Neuronal stem cell (in vitro differentiated cells): Measurements from ENCODE around the gene C19orf47.

Experiments
- DNase-seq: peaks from one replicate; pipeline ENCODE4 v3.0.0-alpha.2; 2013; ENCODE audit warnings: low spot score
- H2AFZ ChIP-seq: one replicate; pipeline ENCODE4 v1.6.1; 2013; ENCODE audit warnings: mild to moderate bottlenecking, low read length, inconsistent platforms
- H2AK5ac ChIP-seq: 2 replicates; pipeline ENCODE4 v1.6.1; 2013; ENCODE audit warnings: low read depth, mild to moderate bottlenecking, inconsistent platforms, low read length, moderate library complexity, mixed read lengths
- H2BK120ac ChIP-seq: 2 replicates; pipeline ENCODE4 v1.6.1; 2013; ENCODE audit warnings: low read depth, mild to moderate bottlenecking, inconsistent platforms, low read length, moderate library complexity, mixed read lengths
- H2BK12ac ChIP-seq: one replicate; pipeline ENCODE4 v1.6.1; 2013; ENCODE audit warnings: low read length, inconsistent platforms
- H2BK15ac ChIP-seq: 2 replicates; pipeline ENCODE4 v1.6.1; 2013; ENCODE audit warnings: mild to moderate bottlenecking, low read length, inconsistent platforms, mixed read lengths
- H2BK5ac ChIP-seq: one replicate; pipeline ENCODE4 v1.6.1; 2013; ENCODE audit warnings: inconsistent platforms, mild to moderate bottlenecking, low read length, moderate library complexity
- H3K14ac ChIP-seq: one replicate; pipeline ENCODE4 v1.6.1; 2013; ENCODE audit warnings: low read length, inconsistent platforms
- H3K18ac ChIP-seq: 2 replicates; pipeline ENCODE4 v1.6.1; 2013; ENCODE audit warnings: low read length, inconsistent platforms
- H3K23ac ChIP-seq: 2 replicates; pipeline ENCODE4 v1.6.1; 2013; ENCODE audit warnings: low read depth, mild to moderate bottlenecking, mixed read lengths, low read length, inconsistent platforms; ENCODE audit not compliant: poor library complexity
- H3K27ac ChIP-seq: replicated peaks from 3 replicates; pipeline ENCODE4 v1.5.1; 2013; ENCODE audit warnings: low read length, inconsistent platforms
- H3K27me3 ChIP-seq, 3 experiments: 2 replicates each; pipeline ENCODE4 v1.6.1; 2013; ENCODE audit warnings: low read length in 3 of 3, mild to moderate bottlenecking in 2 of 3, inconsistent platforms in 1 of 3, low read depth in 1 of 3, mixed read lengths in 1 of 3, moderate library complexity in 1 of 3; ENCODE audit not compliant: control insufficient read depth in 3 of 3, insufficient read depth in 3 of 3
- H3K36me3 ChIP-seq, 2 donors: replicated peaks in 1 of 2; 2 replicates each; pipeline ENCODE4 v1.6.1; 2013; ENCODE audit warnings: low read length in 2 of 2; ENCODE audit not compliant: control insufficient read depth in 2 of 2, insufficient read depth in 2 of 2
- H3K4ac ChIP-seq: 2 replicates; pipeline ENCODE4 v1.6.1; 2013; ENCODE audit warnings: inconsistent platforms, mild to moderate bottlenecking, low read length, moderate library complexity
- H3K4me1 ChIP-seq, 2 donors: 1 replicate in 1 of 2; 2 replicates in 1 of 2; pipeline ENCODE4 v1.6.1; 2013; ENCODE audit warnings: low read length in 2 of 2, low read depth in 1 of 2; ENCODE audit not compliant: control insufficient read depth in 2 of 2, insufficient read depth in 1 of 2
- H3K4me2 ChIP-seq: one replicate; pipeline ENCODE4 v1.6.1; 2013; ENCODE audit warnings: mild to moderate bottlenecking, low read length, inconsistent platforms; ENCODE audit not compliant: insufficient read depth, poor library complexity, severe bottlenecking
- H3K4me3 ChIP-seq, 2 donors: 2 replicates each; pipeline ENCODE4 v1.5.1; 2013; ENCODE audit warnings: low read length in 2 of 2, mild to moderate bottlenecking in 2 of 2, inconsistent platforms in 1 of 2, moderate library complexity in 1 of 2
- H3K79me1 ChIP-seq: one replicate; pipeline ENCODE4 v1.6.1; 2013; ENCODE audit warnings: low read depth, mild to moderate bottlenecking, inconsistent platforms, low read length, moderate library complexity
- H3K9ac ChIP-seq: one replicate; pipeline ENCODE4 v1.6.1; 2013; ENCODE audit warnings: mild to moderate bottlenecking, low read depth, low read length, inconsistent platforms; ENCODE audit not compliant: poor library complexity
- H3K9me3 ChIP-seq, 2 donors: replicated peaks in 1 of 2; 2 replicates each; pipeline versions ENCODE3 to v1.6.1; 2013; ENCODE audit warnings: low read length in 2 of 2, mild to moderate bottlenecking in 2 of 2, inconsistent platforms in 1 of 2, low read depth in 1 of 2, mixed read lengths in 1 of 2, moderate library complexity in 1 of 2; ENCODE audit not compliant: control insufficient read depth in 2 of 2, insufficient read depth in 1 of 2
- H4K8ac ChIP-seq: one replicate; pipeline ENCODE4 v1.6.1; 2013; ENCODE audit warnings: low read depth, mild to moderate bottlenecking, inconsistent platforms, low read length, moderate library complexity
- H4K91ac ChIP-seq: one replicate; pipeline ENCODE4 v1.6.1; 2013; ENCODE audit warnings: low read length, low read depth, mild to moderate bottlenecking, inconsistent platforms; ENCODE audit not compliant: poor library complexity
- WGBS, 2 donors: extraction: QIAGEN DNeasy Blood & Tissue Kit; methylation state at CpG; one replicate each; pipeline ENCODE4 v1.1.7; 2013; ENCODE audit warnings: missing lambda C conversion rate in 2 of 2, mixed read lengths in 1 of 2; ENCODE audit not compliant: insufficient read length in 2 of 2, insufficient replicate concordance in 1 of 2; ENCODE audit errors: extremely low coverage in 2 of 2; 5-methylcytosine and 5-hydroxymethylcytosine counted together

The C19orf47 gene

DNA sequence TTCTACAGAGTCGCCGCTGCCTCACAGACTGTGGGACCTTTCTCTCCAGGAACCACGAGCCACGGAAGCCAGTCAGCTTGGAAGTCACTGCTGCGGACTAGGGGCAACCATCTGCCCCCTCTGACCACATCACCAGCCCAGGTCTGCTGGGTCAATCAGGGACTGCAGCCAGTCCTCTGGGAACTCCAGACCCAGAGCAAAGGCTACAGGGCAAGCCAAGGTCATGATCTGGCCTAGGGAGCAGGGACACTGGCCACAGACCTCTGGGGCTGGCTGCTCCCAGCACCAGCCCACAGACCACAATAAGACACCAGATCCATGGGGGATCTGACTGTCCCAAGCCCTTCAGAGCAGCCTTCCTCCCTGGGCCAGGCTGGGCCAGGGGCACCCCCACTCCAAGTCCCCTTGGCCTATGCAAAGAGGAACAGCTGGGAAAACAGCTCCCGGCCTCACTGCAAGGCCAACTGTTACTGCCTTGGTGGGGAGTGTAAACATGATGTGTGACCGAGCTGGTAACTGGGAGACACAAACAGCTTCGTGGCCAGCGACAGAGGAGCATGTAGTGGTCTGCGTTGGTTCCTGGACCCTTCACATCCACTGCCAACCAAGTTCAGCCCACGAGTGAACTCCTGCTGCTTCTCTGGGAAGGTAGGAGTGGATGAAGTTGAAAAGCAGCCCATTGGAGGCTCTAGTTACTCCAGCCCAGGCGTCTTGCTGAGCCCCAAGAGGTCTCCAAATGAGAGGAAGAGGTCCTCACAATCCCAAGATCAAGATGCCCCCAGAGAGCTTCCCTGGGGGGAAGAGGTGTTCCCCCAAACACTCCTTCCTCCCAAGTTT is 64.6 kb downstream of the C19orf47 start:
- H2BK12ac ChIP-seq, result no peak overlapping the region
- peak overlapping the region; percentile 85 for H3K4me2 ChIP-seq
- no peak overlapping the region for H4K91ac ChIP-seq
- no peak for DNase-seq
- H3K9me3 ChIP-seq, result no peaks in the 10 kb centered on the region
- no peak overlapping the region for H4K8ac ChIP-seq
- no peak overlapping the region for H2BK15ac ChIP-seq
- H3K23ac ChIP-seq, result no peak overlapping the region
- no peak overlapping the region for H3K9ac ChIP-seq
- peaks cover 21% of the 10 kb centered on the region for H3K79me1 ChIP-seq
- H3K27me3 ChIP-seq, result no peaks in the 10 kb centered on the region
- WGBS, 2 donors, result no CpG with 5 or more reads among the region's 12 CpGs
- no peak overlapping the region for H3K4ac ChIP-seq
- no peak overlapping the region for H3K14ac ChIP-seq
- no peak overlapping the region for H2BK5ac ChIP-seq
- peaks cover 4 to 13% of the 10 kb centered on the region in 2 donors for H3K36me3 ChIP-seq
- no peak overlapping the region for H3K18ac ChIP-seq
- peak overlapping the region; percentile 16 for H2AK5ac ChIP-seq
- H3K27ac ChIP-seq, result no peak overlapping the region
- peak overlapping the region; percentile 94 to 99 for H3K4me3 ChIP-seq
- H3K4me1 ChIP-seq, result peaks cover 8 to 13% of the 10 kb centered on the region in 2 donors
- no peak overlapping the region for H2AFZ ChIP-seq
- no peak overlapping the region for H2BK120ac ChIP-seq

DNA sequence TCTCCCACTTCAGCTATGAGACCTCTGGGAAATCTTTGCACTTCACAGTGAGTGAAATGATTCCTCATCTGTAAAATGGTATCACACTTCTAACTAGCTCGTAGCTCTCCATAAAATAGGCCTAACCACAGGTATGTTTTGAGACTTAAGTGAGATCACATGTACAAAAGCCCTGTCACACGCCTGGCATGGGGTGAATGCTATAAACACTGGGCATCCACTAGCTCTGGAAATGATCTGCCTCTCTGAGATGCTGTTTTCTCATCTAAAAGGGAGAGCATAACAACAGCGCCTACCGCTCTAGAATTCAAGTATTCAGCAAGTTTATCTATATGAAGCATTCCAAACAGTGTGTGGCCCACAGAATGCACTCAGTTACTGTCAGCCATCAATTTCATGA is 65.3 kb downstream of the C19orf47 start:
- no peak overlapping the region for H3K23ac ChIP-seq
- H3K14ac ChIP-seq, result no peak overlapping the region
- H4K91ac ChIP-seq, result no peak overlapping the region
- no peak overlapping the region for H2BK15ac ChIP-seq
- no peaks in the 10 kb centered on the region for H3K9me3 ChIP-seq
- H2BK120ac ChIP-seq, result no peak overlapping the region
- no peak overlapping the region for H2BK5ac ChIP-seq
- H3K4me3 ChIP-seq, result no peak overlapping the region
- H3K27me3 ChIP-seq, result no peaks in the 10 kb centered on the region
- no CpG with 5 or more reads among the region's 4 CpGs for WGBS, 2 donors
- no peak for DNase-seq
- H2AK5ac ChIP-seq, result no peak overlapping the region
- no peak overlapping the region for H3K4ac ChIP-seq
- no peak overlapping the region for H3K4me2 ChIP-seq
- no peak overlapping the region for H4K8ac ChIP-seq
- peaks cover 25% of the 10 kb centered on the region for H3K79me1 ChIP-seq
- H3K27ac ChIP-seq, result no peak overlapping the region
- H2AFZ ChIP-seq, result no peak overlapping the region
- no peak overlapping the region for H3K9ac ChIP-seq
- peaks cover 8 to 13% of the 10 kb centered on the region in 2 donors for H3K4me1 ChIP-seq
- H3K36me3 ChIP-seq, result peaks cover 4 to 13% of the 10 kb centered on the region in 2 donors
- H3K18ac ChIP-seq, result no peak overlapping the region
- no peak overlapping the region for H2BK12ac ChIP-seq

DNA sequence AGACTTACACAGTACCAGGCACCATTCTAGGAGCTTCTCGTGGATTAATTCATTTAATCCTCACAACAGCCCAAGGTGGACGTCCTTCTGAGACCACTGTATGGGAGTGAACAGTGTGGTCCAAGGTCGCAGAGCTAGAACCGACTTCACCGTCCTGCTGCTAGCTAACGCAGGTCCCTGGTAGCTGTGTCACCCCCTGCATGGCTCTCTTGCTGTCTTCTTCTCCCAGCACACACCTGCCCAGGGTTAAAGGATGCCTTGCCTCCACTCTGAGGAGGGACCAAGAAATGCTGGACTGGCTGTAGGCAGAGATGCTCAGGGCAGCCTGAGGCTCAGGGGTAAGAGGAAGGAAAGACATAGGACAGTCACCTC is 66.0 kb downstream of the C19orf47 start:
- H3K4me1 ChIP-seq, result peaks cover 8 to 13% of the 10 kb centered on the region in 2 donors
- H3K14ac ChIP-seq, result no peak overlapping the region
- H3K9me3 ChIP-seq, result no peaks in the 10 kb centered on the region
- H3K36me3 ChIP-seq, result peaks cover 4 to 13% of the 10 kb centered on the region in 2 donors
- no peak overlapping the region for H3K23ac ChIP-seq
- no peak overlapping the region for H3K27ac ChIP-seq
- H3K4me3 ChIP-seq, result no peak overlapping the region
- H3K79me1 ChIP-seq, result peaks cover 26% of the 10 kb centered on the region
- H2BK5ac ChIP-seq, result no peak overlapping the region
- H4K8ac ChIP-seq, result no peak overlapping the region
- H3K9ac ChIP-seq, result no peak overlapping the region
- no CpG with 5 or more reads among the region's 6 CpGs for WGBS, 2 donors
- DNase-seq, result no peak
- no peak overlapping the region for H2BK120ac ChIP-seq
- H2BK15ac ChIP-seq, result no peak overlapping the region
- no peak overlapping the region for H3K4ac ChIP-seq
- no peak overlapping the region for H3K18ac ChIP-seq
- no peaks in the 10 kb centered on the region for H3K27me3 ChIP-seq
- no peak overlapping the region for H2AK5ac ChIP-seq
- no peak overlapping the region for H2BK12ac ChIP-seq
- no peak overlapping the region for H3K4me2 ChIP-seq
- H2AFZ ChIP-seq, result no peak overlapping the region
- no peak overlapping the region for H4K91ac ChIP-seq

- Histone ChIP-seq H2AK5ac (no peak overlapping the region), H3K4me1 (peaks cover 8 to 13% of the 10 kb centered on the region in 2 donors), H3K23ac (no peak overlapping the region), H3K27me3 (no peaks in the 10 kb centered on the region), H3K18ac (no peak overlapping the region), H3K4me2 (no peak overlapping the region), H2BK5ac (no peak overlapping the region), H4K8ac (no peak overlapping the region), H2AFZ (no peak overlapping the region), H3K9ac (no peak overlapping the region), H2BK120ac (no peak overlapping the region), H2BK15ac (no peak overlapping the region), H3K4me3 (no peak overlapping the region), H3K4ac (no peak overlapping the region), H3K79me1 (peaks cover 26% of the 10 kb centered on the region), H3K27ac (no peak overlapping the region), H2BK12ac (no peak overlapping the region), H3K14ac (no peak overlapping the region), H3K9me3 (no peaks in the 10 kb centered on the region), H3K36me3 (peaks cover 4 to 13% of the 10 kb centered on the region in 2 donors), H4K91ac (no peak overlapping the region)
- WGBS, 2 donors, result no CpG with 5 or more reads among the region's 14 CpGs
- no peak for DNase-seq
Measured at GRCh38 chr19:40281381-40282208, 66.6 kb downstream of the C19orf47 start.
